Keratinocyte (primary cell): ENCODE measurements around the gene CSN1S1. TPM values are rescaled to one million over a fixed set of nuclear protein-coding genes. Genes with fewer than 3 reads are reported as not detected.

Experiments
- DNase-seq: peaks from one replicate; pipeline ENCODE4 v3.0.0-alpha.2; 2011; ENCODE audit warnings: low read depth, missing footprints, low spot score
- FAIRE-seq: peaks from 2 replicates; lab custom pipeline; 2011; peaks lifted over from hg19 to GRCh38; lab: Jason Lieb, UNC
- H2AFZ ChIP-seq: 2 replicates; pipeline ENCODE4 v1.6.0; 2012; ENCODE audit warnings: low read length, control low read depth, inconsistent platforms; ENCODE audit not compliant: control insufficient read depth
- H3K27ac ChIP-seq: 2 replicates; pipeline ENCODE4 v1.5.1; 2011; ENCODE audit warnings: low read length; ENCODE audit not compliant: control insufficient read depth, insufficient read depth
- H3K27me3 ChIP-seq: 3 replicates; pipeline ENCODE4 v1.6.0; 2011; ENCODE audit warnings: low read length; ENCODE audit not compliant: control insufficient read depth, insufficient read depth; ENCODE audit errors: extremely low read depth
- H3K36me3 ChIP-seq, 2 experiments: 2 replicates in 1 of 2; 3 replicates in 1 of 2; pipeline ENCODE4 v1.5.1; 2011; ENCODE audit warnings: low read length in 2 of 2, mild to moderate bottlenecking in 1 of 2; ENCODE audit not compliant: control insufficient read depth in 2 of 2, insufficient read depth in 2 of 2; ENCODE audit errors: extremely low read depth in 1 of 2
- H3K4me1 ChIP-seq: 3 replicates; pipeline ENCODE4 v1.5.1; 2011; ENCODE audit warnings: low read length; ENCODE audit not compliant: control insufficient read depth, insufficient read depth; ENCODE audit errors: extremely low read depth
- H3K4me2 ChIP-seq: 3 replicates; pipeline ENCODE4 v1.6.0; 2011; ENCODE audit warnings: low read depth, low read length; ENCODE audit not compliant: control insufficient read depth, insufficient read depth; ENCODE audit errors: extremely low read depth
- H3K4me3 ChIP-seq, 3 experiments: fragments of 200-600 bp in 1 of 3; sonication (generic) in 1 of 3; 2 replicates in 2 of 3; 3 replicates in 1 of 3; pipeline ENCODE4 v1.5.1; 2011 to 2016; ENCODE audit warnings: low read length in 3 of 3, mild to moderate bottlenecking in 3 of 3, control low read depth in 2 of 3, inconsistent platforms in 1 of 3, low read depth in 1 of 3, mixed read lengths in 1 of 3, mixed run types in 1 of 3, moderate library complexity in 1 of 3; ENCODE audit not compliant: control insufficient read depth in 2 of 3, insufficient read depth in 2 of 3; ENCODE audit errors: extremely low read depth in 1 of 3
- H3K79me2 ChIP-seq: 2 replicates; pipeline ENCODE4 v1.6.0; 2012; ENCODE audit warnings: low read length; ENCODE audit not compliant: control insufficient read depth, insufficient read depth
- H3K9ac ChIP-seq: 3 replicates; pipeline ENCODE4 v1.6.0; 2011; ENCODE audit warnings: low read length; ENCODE audit not compliant: control insufficient read depth, insufficient read depth; ENCODE audit errors: extremely low read depth
- H3K9me1 ChIP-seq: 3 replicates; pipeline ENCODE4 v1.6.0; 2011; ENCODE audit warnings: low read length; ENCODE audit not compliant: control insufficient read depth, insufficient read depth; ENCODE audit errors: extremely low read depth
- H3K9me3 ChIP-seq: 2 replicates; pipeline ENCODE4 v1.5.1; 2012; ENCODE audit warnings: low read depth, low read length; ENCODE audit not compliant: control insufficient read depth
- H4K20me1 ChIP-seq: 3 replicates; pipeline ENCODE4 v1.6.0; 2011; ENCODE audit warnings: low read length; ENCODE audit not compliant: control insufficient read depth, insufficient read depth; ENCODE audit errors: extremely low read depth
- CTCF ChIP-seq, 3 experiments: IDR thresholded peaks in 1 of 3; conservative IDR thresholded peaks in 1 of 3; optimal IDR thresholded peaks in 1 of 3; 2 replicates in 2 of 3; 3 replicates in 1 of 3; pipeline versions ENCODE3 to v1.5.1; 2011; ENCODE audit warnings: low read length in 3 of 3, mild to moderate bottlenecking in 3 of 3, moderate library complexity in 2 of 3, control low read depth in 1 of 3, inconsistent platforms in 1 of 3; ENCODE audit not compliant: insufficient read depth in 2 of 3; ENCODE audit errors: extremely low read depth in 1 of 3
- EZH2 ChIP-seq: IDR thresholded peaks from one replicate; pipeline ENCODE4 v1.6.1; 2012; ENCODE audit warnings: inconsistent platforms, mild to moderate bottlenecking, low read length, moderate library complexity
- dilution Hi-C: fragments of 300-500 bp; cut with MboI; formaldehyde crosslinking; loops from one replicate; pipeline ENCODE4 v1.7.0; 2020; ENCODE audit warnings: low sequenced_read_pairs; ENCODE audit not compliant: extremely low pct_ligation_motif_present
- polyA plus RNA-seq, 5 experiments: library from polyadenylated mRNA; depleted of rRNA in 3 of 5; stranded (reverse) in 3 of 5; stranded (forward) in 1 of 5; unstranded in 1 of 5; fragments of >200 nt; gene quantifications; 1 replicate in 1 of 5; 2 replicates in 3 of 5; 3 replicates in 1 of 5; pipeline versions ENCODE4 v1.2.1 to v1.2.3, GENCODE V29; 2011 to 2012; ENCODE audit warnings: missing spikeins in 2 of 5, low read depth in 1 of 5, low replicate concordance in 1 of 5

The CSN1S1 gene
- polyA plus RNA-seq, 1 donor (not counting 4 experiments of a cell fraction or from before 2014, with no cell fraction given), result not detected

DNA sequence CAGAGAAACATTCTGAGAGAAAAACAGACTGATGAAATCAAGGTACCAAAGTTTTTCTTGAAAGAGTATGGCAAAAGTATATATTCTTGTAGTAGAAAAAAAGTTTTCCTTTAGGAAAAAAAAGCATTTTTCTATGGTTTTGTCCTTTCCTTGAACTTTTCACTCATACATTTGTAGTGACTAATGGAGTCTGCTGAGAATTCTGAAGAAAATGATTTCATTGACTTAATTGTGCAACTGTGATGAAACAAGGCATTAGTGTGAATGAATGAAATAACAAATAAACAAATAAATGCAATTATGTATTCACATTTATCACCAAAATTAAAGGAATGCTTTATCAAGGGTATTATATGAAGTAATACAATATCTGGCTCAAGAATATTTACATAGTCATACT, 5.7 kb downstream of the CSN1S1 start:
- Histone ChIP-seq H3K9me3 (no peaks in the 10 kb centered on the region), H3K27me3 (no peaks in the 10 kb centered on the region), H3K4me3 (no peak overlapping the region), H3K79me2 (no peaks in the 10 kb centered on the region), H3K36me3 (no peaks in the 10 kb centered on the region), H2AFZ (no peak overlapping the region), H3K9me1 (no peaks in the 10 kb centered on the region), H3K4me2 (no peak overlapping the region), H4K20me1 (no peaks in the 10 kb centered on the region), H3K27ac (no peak overlapping the region), H3K9ac (no peak overlapping the region), H3K4me1 (no peaks in the 10 kb centered on the region)
- dilution Hi-C loops, result no loop called here
- DNase-seq (no peak), FAIRE-seq (no peak)
- TF ChIP-seq CTCF (optimal IDR thresholded peaks at IDR 0.05 in 1 of 3, IDR thresholded peaks at IDR 0.05 in 1 of 3, conservative IDR thresholded peaks at IDR 0.05 in 1 of 3; ENCODE audit: extremely low read depth in 1 of 3, insufficient read depth in 2 of 3, low read length in 3 of 3) (no peak), EZH2 (no peak)

GRCh38 chr4:69951602-69952001, 20.7 kb downstream of the CSN1S1 start:
- Histone ChIP-seq H3K9ac (no peak overlapping the region), H2AFZ (no peak overlapping the region), H3K4me1 (no peaks in the 10 kb centered on the region), H3K27ac (no peak overlapping the region), H3K79me2 (no peaks in the 10 kb centered on the region), H3K27me3 (no peaks in the 10 kb centered on the region), H3K36me3 (no peaks in the 10 kb centered on the region), H3K9me1 (no peaks in the 10 kb centered on the region), H4K20me1 (no peaks in the 10 kb centered on the region), H3K4me2 (no peak overlapping the region), H3K9me3 (no peaks in the 10 kb centered on the region), H3K4me3 (no peak overlapping the region)
- dilution Hi-C loops, result no loop called here
- FAIRE-seq (no peak), DNase-seq (no peak)
- TF ChIP-seq CTCF (optimal IDR thresholded peaks at IDR 0.05 in 1 of 3, IDR thresholded peaks at IDR 0.05 in 1 of 3, conservative IDR thresholded peaks at IDR 0.05 in 1 of 3; ENCODE audit: extremely low read depth in 1 of 3, insufficient read depth in 2 of 3, low read length in 3 of 3) (no peak), EZH2 (no peak)
